Urothelium cell line (cell line): ENCODE results near the gene BAG1.
A peak's percentile ranks its signal among the peaks of the same experiment; 100 is the strongest.

Source experiments
- DNase-seq: peaks from one replicate; pipeline ENCODE4 v3.0.0; 2011; ENCODE audit warnings: low spot score, mixed read lengths
- FAIRE-seq: peaks from 2 replicates; lab custom pipeline; 2011; peaks lifted over from hg19 to GRCh38; lab: Jason Lieb, UNC

Gene BAG1

GRCh38 chr9:33264473-33265177, at the start of gene BAG1, which contains the start of gene CHMP5:
TSS of gene BAG1 (minus strand) at chr9:33264708.
TSS of gene CHMP5 (plus strand) at chr9:33265049. CDS start at chr9:33265079, 30 bp downstream.
- DNase-seq (peak; percentile 99), FAIRE-seq (peak; percentile 89)

DNA sequence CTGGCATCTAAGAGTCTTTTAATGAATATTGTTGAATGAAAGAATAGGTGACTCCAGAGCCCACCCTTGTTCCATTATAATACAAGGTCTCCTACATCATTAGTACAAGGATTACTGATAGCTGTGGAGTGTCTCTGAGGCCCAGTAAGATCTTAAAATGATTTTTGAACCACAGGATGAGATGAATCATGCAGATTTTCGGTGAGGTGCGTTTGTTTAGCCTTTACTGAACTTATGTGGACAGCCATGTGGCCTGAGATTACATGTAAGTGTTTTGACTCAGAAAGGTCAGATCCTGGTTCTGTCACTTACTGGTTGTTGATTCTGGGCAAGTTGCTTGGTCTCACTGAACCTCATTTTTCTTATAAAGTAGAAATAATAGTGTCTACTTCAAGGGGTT, 47.4 kb upstream of the BAG1 start:
- FAIRE-seq (no peak), DNase-seq (no peak)

- DNase-seq (no peak), FAIRE-seq (no peak)
Measured at GRCh38 chr9:33310748-33311147, 46.2 kb upstream of the BAG1 start.

DNA sequence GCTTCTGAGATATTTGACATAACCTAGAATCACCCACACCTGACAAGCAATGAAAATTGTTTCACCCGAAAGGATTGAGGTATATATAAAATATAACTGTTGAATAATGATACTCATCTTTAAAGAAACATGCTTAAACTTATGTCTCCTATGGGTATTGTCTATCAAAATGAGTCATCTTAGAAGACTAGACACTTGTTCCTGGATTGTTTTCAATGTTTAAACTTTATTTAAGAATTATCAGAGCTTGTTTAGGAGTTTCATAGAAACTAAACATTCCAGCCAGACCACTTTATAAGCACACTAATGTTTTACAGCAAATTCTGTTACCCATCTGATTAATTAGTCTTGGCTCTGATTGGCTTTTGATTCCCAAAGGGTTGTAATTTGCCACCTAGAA, 45.4 kb upstream of the BAG1 start:
- DNase-seq, result no peak
- no peak for FAIRE-seq

DNA sequence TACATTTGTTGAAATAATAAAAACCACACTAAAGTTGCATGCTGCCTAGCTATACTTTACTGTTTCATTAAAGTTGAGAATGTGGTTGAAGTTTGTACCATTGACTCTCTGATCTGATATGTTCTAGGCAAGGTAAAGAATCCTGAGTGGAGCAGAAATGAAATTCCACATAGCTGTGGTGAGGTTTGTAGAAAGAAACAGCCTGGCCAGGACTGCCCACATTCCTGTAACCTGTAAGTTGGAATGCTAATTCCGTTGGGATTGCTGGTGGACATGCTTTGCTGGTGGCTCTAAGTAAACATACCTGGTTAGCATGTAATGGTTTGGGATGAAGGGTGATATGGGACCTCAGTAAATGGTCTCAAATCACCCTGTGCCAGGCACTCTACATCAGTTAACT, 42.6 kb upstream of the BAG1 start:
- DNase-seq, result no peak
- FAIRE-seq, result no peak

DNA sequence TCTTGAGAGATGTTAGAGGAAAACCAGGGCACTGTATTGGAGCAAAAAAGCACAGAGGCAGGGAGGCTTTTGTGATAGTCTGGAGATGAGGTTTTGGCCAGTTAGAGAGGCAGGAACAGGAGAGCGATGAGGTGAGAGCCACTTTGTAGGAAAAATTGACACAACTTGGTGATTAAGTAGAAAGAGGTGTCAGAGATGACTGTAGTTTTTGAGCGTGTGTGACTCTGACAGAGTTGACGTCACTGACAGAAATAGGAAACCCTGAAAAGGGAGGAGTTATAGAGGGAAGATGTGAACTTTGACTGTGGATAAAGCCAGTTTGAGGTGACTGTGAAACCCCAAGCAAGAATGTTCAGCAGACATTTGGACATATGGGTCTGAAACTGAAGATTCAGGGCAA, 41.5 kb upstream of the BAG1 start:
- no peak for FAIRE-seq

DNA sequence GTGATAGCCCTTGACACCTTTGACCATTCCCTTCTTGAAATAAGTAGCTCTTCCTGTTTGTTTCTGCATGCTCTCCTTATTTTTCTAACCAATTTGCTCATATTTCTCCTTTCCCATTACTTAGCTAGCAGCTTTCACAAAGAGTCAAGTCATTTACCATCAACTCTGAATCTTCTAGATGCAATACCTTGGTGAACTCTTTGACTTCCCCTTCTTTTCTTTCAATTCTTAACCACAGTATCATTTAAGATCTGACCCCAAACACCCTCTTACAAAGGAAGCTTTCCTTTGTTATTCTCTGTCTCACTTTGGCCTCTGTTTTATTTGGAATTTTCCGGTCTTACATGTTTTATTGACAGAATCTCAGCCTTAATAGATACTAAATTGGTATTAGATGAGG, 39.9 kb upstream of the BAG1 start:
- DNase-seq (no peak), FAIRE-seq (no peak)

More for the DNA sequence above, 41.5 kb upstream of the BAG1 start:
- DNase-seq, result no peak

DNA sequence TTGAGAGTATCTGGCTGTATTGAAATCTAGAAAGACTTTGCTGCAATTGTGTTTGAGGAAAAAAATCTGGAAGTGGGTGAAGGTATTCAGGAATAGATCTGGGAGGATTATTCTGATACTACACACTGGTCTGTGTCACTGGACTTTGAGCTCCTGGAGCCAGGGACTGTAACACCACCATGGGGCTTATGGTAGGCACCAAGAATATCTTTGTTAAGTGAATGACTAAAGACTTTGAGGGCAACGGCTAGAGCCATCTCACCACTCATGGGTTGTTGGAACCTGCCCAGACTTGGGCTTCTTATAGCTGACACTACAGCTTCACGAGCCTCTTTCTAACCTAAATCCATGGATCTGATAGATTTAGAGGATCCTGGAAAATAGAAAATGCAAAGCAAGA, 36.0 kb upstream of the BAG1 start:
- DNase-seq, result no peak
- FAIRE-seq, result no peak

- DNase-seq, result no peak
Measured at GRCh38 chr9:33297432-33297831, 32.9 kb upstream of the BAG1 start.

GRCh38 chr9:33295571-33295970, 31.1 kb upstream of the BAG1 start:
- FAIRE-seq (no peak), DNase-seq (no peak)

More at GRCh38 chr9:33297432-33297831, 32.9 kb upstream of the BAG1 start:
- FAIRE-seq, result no peak

- no peak for FAIRE-seq
- no peak for DNase-seq
Measured at GRCh38 chr9:33294670-33295432, 30.3 kb upstream of the BAG1 start.

- DNase-seq (no peak), FAIRE-seq (no peak)
Measured at GRCh38 chr9:33293782-33294181, 29.3 kb upstream of the BAG1 start.

GRCh38 chr9:33291901-33292300, 27.4 kb upstream of the BAG1 start:
- DNase-seq (no peak), FAIRE-seq (no peak)

DNA sequence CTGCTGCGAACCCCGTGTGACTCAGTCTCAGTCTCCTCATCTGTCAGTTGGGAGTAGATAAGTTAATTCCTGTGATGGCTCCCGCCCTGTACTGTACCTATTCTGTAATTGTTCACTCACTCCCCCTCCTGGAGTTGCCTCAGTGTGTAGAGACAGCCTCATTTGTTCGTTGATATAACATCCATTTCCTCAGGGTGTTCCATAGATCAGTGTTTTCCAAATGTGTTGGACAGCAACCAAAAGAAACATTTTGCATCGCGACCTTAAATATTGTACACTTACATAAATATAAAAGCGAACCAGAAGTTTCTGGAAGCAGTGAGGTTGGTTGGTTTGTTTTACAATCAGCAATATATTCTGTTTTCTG, 26.5 kb upstream of the BAG1 start:
- no peak for DNase-seq
- FAIRE-seq, result no peak

DNA sequence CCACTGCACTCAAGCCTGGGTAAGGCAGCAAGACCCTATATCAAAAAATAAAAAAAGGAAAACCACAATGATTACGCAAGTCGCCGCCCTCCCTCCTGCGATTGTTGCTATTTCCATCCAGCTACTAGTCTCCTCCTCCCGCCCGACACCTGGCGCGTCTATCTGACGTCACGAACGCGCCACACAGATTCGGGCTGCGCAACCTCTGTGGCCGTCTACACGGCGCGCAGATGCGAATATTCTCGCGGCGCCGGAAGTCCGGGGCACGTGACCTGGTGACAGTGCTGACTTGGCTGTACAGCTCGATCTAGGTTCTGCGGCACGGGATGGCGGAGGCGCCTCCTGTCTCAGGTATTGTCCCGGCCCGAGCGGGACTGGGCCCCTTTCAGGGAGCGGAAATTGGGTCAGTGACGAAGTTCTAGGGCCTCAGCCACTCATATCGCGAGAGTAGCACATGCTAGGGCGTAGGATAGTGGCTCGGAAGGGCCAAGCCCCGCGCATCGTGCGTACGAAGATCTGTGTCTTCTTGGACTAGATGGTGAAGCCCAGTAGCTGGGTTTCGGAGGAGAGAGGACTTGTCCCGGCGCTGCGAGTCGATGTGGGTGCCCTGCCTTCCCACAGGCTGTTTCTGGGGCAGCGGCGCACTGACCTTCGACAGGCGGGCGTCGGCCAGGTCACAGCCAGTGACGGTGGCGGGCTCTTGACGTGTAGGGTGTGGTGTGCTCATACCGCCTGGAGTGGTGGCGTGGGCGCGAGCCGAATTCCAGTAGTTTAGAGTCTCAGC, 25.9 kb upstream of the BAG1 start, which contains the start of gene NFX1:
Gene NFX1, plus strand, starts transcription at position 270 of the 784 bp plus-strand sequence. Its CDS starts 57 bp downstream, at position 327.
- FAIRE-seq, result peak; percentile 92
- peak; percentile 98 for DNase-seq

- FAIRE-seq, result no peak
- DNase-seq, result no peak
Measured at GRCh38 chr9:33289936-33290246, 25.4 kb upstream of the BAG1 start.

- FAIRE-seq, result no peak
Measured at GRCh38 chr9:33289496-33289895, 25.0 kb upstream of the BAG1 start.

DNA sequence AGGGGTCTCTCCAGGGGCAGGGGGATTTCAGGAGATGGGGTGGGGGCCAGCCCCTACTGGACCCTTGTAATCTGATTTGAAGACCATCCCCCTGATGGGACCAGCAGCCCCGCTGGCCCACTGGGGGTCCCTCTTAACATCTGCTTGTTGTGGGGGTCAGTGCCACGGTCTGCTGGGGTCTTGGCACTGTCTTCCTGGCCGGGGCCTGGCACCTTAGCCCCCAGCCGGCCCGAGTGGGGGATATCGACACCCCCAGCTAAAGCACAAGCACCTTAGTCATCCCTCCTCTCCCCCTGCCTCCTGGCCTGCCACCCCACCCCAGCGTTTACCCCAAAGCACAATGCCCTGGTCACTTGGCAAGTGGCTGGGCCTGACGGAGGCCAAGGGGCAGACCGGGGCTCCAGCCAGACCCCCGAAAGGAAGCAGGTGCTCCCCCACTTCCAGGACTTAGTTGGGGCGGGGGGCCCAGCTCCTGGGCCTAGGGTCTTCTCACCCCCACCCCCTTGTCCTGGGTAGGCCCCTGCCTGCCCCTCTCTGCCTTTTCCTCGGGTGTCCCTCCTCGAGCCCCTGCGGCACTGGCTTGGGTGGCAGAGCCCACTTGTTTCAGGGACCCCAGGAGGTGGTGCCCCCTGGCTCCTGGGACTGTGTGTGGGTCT, 24.4 kb upstream of the BAG1 start:
- no peak for FAIRE-seq
- DNase-seq, result no peak

More at GRCh38 chr9:33289496-33289895, 25.0 kb upstream of the BAG1 start:
- DNase-seq, result no peak

DNA sequence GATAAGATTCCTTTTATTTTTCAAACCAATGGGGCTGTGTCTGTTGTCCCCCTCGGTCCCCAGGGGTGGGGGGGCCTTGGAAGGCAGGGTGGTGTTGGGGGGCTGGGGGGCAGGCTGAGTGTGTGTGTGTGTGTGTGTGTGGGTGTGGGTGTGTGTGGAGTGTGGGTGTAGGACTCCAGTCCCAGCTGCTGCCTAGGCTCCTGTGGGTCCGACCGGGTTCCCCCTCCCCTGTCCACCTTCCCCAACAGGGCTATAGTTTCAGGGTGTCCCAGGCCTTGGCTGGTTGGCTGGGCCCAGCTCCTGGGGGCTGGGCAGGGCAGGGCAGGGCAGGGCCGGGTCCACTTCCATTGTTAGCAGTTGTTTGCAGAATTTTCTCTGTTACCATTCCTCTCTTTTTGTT, 23.7 kb upstream of the BAG1 start:
- DNase-seq (no peak), FAIRE-seq (no peak)

GRCh38 chr9:33287087-33287490, 22.6 kb upstream of the BAG1 start:
- FAIRE-seq (no peak), DNase-seq (peak; percentile 70)

GRCh38 chr9:33285502-33285901, 21.0 kb upstream of the BAG1 start:
- no peak for FAIRE-seq
- DNase-seq, result no peak
